ENCODE measurements around the gene GLS2.
"Not testable (repeated sequence)": the region's sequence is repeated elsewhere in the genome, so short reads cannot be mapped to it uniquely, and the experiment has no call there.

The GLS2 gene

DNA sequence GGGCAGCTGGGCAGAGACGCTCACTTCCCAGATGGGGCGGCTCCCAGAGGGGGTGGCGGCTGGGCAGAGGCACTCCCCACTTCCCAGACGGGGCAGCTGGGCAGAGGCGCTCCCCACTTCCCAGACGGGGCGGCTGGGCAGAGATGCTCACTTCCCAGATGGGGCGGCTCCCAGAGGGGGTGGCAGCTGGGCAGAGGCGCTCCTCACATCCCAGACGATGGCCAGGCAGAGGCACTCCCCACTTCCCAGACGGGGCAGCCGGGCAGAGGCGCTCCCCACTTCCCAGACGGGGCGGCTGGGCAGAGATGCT lies 6.1 kb upstream of the GLS2 start:
- in situ Hi-C loops (cut with HindIII; ENCODE audit: low sequenced_read_pairs) = not testable (repeated sequence)

DNA sequence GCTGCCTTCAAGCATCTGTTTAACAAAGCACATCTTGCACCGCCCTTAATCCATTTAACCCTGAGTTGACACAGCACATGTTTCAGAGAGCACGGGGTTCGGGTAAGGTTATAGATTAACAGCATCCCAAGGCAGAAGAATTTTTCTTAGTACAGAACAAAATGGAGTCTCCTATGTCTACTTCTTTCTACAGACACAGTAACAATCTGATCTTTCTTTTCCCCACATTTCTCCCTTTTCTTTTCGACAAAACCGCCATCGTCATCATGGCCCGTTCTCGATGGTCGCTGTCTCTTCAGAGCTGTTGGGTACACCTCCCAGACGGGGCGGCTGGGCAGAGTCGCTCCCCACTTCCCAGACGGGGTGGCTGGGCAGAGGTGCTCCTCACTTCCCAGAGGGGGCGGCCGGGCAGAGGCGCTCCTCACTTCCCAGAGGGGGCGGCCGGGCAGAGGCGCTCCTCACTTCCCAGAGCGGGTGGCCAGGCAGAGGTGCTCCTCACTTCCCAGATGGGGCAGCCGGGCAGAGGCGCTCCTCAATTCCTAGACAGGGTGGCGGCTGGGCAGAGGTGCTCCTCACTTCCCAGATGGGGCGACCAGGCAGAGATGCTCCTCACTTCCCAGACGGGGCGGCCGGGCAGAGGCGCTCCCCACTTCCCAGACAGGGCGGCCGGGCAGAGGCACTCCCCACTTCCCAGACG lies 5.6 kb upstream of the GLS2 start:
- in situ Hi-C loops (cut with HindIII; ENCODE audit: low sequenced_read_pairs) = not testable (repeated sequence)

DNA sequence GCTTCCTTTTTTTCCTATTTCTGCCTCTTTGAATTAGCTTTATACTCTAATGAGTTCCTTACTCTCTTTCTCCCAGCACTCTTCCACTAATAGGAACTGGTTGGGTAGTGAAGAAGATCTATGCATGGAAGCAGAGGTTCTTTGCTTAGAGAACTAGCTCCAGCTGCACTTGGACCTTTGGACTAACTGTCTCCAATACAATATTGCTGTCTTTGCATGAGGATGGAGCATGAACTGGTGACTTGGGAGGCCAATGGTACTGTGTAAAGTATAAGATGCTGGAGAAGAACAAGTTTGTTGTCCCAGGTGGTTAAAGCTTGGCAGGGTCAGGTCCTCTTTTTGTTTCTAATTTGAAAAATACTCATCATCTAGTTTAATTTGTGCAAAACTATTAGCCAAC lies 2.4 kb upstream of the GLS2 start:
- in situ Hi-C loops (cut with HindIII; ENCODE audit: low sequenced_read_pairs) = no loop called here

DNA sequence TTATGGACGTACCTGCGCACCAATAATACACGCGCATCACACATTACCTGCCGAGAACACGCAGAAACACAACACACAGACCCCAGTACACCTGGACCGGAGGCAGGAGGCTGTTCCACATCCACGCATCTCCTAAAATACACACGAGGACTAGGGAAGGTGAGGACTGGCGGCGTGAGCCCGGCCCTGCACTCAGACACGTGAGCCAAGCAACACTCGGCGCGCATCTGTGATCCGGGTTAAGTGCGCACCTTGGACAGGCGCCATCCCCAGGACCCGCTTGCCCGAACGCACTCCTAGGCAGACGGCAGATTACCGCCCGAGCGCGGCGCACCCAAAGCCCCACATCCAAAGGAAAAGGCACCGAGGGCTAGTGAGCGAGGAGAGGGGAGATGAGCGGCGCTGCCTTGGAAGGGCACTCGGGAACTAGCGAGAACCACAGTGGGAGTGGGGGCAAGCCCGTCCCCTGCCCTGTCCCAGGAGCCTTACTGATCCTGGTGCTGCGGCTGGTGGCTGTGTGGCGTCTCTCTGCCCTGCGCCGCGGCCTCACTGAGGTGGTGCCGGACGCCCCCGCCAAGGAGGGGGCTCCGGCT lies 417 bp downstream of the GLS2 start:
- in situ Hi-C loops (cut with HindIII; ENCODE audit: low sequenced_read_pairs) = no loop called here

DNA sequence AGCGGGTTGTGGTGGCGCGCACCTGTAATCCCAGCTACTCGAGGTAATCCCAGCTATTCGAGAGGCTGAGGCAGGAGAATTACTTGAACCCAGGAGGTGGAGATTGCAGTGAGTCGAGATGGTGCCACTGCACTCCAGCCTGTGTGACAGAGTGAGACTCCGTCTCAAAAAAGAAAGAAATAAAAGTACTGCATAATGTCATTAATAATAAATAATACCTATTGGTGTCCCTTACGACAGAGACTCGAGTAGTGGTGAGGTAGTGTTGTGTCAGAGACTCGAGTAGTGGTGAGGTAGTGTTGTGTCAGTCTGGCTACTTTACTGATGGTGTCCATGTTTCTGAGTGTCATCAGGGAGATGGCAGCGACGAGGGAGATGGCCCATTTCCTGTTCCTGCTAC lies 1.3 kb downstream of the GLS2 start:
- in situ Hi-C loops (cut with HindIII; ENCODE audit: low sequenced_read_pairs) = no loop called here

DNA sequence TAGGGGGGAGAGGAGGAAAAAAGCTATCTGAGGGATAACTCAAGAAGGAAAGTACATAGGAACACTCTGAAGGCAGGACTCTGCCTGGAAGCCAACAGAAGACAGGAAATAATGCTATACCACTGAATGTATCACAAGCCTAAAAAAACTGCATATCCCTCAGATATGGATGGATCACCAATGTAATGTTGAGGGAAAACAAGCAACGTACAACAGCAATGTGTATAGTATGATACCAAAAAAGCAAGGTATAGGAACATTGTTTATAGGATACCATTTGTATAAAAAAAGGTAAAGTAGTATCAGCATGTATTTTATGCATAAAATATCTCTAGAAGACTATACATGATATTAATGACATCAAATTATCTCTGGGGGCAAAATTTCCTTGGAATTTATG lies 3.4 kb downstream of the GLS2 start:
- in situ Hi-C loops (cut with HindIII; ENCODE audit: low sequenced_read_pairs) = no loop called here

DNA sequence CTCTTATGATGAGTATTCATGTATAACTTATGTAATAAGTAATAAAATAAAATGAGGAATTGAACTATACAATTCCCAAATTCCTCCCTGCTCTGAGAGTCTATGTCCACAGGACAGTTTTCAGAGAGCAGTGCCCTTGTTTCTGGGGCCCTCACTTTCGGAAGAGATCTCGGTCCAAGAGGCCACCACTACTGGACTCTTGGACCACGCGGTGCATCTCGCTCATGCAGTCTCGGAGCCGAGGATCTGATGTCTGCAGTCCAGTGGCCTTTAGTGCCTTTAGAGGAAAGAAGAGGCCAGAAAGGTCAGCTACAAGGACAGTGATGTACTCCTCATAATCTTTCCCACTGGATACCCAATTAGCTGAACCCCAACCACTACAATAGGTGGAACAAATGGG lies 8.3 kb downstream of the GLS2 start:
- in situ Hi-C loops (cut with HindIII; ENCODE audit: low sequenced_read_pairs) = no loop called here

DNA sequence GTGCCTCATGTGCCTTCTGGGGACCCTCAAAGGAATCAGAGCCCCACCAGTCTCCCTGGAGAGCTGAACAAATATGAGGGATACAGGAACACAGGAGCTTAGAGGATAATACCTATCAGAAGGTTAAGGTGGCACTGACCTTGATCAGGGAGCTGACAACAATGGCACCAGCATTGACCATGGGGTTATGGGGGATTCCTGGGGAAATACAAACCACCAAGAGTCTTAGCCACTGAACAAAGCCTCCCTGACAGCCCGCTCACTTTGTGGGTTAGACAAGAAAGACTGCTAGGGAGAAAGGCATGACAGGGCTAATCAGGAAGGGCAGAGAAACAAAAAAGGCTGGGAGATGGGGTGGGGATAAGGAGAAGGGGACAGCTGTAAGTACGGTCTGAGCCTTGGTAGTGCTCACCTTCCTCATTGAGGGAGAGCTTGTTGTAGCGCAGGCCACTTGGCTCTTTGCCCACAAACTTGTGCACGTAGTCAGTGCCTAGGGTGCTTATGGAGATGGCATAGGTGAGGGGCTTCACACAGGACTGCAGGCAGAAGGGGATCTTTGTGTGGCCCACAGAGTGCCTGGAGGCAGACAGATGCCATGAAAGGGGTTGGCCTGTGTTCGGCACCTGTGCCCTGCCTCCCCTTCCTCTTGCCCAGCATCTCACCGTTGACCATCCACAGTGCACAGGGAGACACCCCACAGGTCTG lies 10.3 kb downstream of the GLS2 start:
- in situ Hi-C loops (cut with HindIII; ENCODE audit: low sequenced_read_pairs) = no loop called here

DNA sequence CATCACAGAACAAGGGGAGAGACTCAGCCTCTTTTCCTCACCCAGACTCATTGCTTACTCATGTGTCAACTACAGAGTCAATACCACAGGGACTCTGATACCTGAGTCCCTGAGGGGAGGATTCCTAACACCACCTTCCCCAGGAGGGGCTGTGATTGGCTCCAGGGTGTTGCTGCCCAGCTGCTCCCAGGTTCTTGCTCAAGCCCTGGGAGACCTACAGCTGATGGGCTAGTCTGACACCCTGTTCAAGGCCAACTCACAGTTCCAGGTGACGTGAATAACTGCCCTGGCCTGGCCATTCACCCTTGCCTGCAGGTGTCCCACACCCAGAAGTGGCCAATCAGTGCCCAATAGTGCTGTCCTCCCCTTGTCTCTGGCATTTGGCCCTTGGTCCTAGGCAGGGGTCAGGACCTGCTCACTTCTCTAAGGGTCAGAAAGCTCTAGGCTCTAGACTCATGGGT lies 11.0 kb downstream of the GLS2 start:
- in situ Hi-C loops (cut with HindIII; ENCODE audit: low sequenced_read_pairs) = no loop called here

DNA sequence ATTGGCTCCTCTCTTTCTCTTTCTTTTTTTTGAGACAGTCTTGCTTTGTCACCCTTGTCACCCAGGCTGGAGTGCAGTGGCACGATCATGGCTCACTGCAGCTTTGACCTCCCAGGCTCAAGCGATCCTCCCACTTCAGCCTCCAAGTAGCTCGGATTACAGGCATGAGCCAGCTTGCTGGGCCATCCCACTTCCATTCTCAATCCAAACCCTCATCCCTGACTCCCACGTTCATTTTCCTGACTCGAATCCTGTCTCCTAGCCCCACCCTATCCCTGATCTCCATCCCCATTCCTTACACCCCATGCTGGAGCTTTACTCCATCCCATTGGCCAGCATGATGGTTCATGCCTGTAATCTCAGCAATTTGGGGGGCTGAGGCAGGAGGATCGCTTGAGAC lies 11.8 kb downstream of the GLS2 start:
- in situ Hi-C loops (cut with HindIII; ENCODE audit: low sequenced_read_pairs) = no loop called here

DNA sequence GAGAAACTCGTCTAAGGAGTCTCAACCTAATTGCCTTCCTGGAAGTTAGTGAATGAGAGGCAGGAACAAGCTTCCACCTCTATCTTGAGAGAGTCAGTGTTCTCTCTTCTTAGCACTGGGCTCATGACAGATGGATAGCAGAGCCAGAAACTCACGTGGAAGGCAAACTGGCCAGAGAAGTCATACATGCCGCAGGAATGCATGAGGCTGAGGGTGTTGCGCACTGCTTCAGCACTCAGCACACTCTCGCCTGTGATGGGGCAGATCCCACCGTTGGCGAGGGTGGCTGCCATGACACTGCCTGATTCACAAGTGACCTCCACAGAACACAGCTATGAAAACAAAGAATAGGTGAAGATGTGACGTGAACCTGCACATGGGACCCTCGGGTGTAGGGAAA lies 13.6 kb downstream of the GLS2 start:
- in situ Hi-C loops (cut with HindIII; ENCODE audit: low sequenced_read_pairs) = loop anchor here (25.0 kb wide), 1 partner anchor 287 kb away; the partner anchor contains the start of gene SMARCC2

DNA sequence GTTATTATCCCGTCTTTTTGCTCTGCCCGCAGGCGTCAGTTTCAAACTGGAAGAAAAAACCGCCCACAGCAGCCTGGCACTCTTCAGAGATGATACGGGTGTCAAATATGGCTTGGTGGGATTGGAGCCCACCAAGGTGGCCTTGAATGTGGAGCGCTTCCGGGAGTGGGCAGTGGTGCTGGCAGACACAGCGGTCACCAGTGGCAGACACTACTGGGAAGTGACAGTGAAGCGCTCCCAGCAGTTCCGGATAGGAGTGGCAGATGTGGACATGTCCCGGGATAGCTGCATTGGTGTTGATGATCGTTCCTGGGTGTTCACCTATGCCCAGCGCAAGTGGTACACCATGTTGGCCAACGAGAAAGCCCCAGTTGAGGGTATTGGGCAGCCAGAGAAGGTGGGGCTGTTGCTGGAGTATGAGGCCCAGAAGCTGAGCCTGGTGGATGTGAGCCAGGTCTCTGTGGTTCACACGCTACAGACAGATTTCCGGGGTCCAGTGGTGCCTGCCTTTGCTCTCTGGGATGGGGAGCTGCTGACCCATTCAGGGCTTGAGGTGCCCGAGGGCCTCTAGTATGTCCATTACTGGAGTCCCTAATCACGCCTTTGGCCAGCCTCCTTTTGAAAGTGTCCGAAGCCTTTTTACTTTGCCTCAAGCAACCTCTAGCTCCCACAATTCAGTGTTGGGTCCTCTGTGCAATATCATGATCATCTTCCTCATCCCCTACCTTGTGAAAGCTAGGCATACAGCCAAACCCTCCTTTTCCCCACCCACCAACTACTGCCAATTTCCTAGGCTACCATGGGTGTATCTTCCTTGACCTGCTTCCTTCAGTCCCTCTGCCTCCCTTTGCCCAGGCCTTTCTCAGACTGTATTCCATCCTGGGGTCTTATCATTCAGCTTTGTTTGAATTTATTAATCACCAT lies 18.7 kb downstream of the GLS2 start:
- in situ Hi-C loops (cut with HindIII; ENCODE audit: low sequenced_read_pairs) = loop anchor here (25.0 kb wide), 1 partner anchor 282 kb away; the partner anchor contains the start of gene SMARCC2

DNA sequence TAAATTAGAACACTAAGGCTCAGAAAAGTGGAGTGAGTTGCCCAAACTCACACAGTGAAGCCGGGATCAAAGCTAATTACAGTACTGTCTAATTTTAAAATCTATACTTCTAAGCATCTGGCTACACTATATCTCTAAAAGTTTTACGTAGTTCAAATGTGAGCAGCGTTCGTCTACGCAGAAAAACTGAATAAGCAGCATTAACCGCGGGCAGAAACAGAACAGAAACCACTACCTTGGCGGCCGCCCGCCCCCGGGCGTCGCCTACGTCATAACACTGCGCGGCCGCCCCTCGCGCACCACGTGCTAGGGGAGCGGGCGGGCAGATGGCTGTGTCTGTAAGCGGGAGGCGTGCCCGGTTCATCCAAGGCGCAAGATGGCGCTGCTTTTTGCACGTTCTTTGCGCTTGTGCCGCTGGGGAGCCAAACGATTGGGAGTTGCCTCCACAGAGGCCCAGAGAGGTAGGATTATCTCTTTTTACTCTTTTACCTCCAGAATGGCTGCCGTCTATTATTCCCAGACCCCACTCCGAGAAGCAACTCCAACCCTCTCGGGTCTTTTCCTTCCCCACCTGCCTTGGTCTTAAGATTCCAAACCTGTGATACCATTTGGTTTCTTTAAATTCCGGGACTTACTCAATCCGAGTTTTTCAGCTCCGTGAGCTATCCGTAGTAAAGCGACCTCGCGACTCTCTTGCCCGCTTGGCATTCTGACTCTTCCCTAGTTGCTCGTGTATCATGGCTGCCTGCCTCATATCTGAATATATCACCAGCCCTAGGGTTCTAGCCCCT lies 19.6 kb downstream of the GLS2 start, which contains the start of gene SPRYD4:
TSS of gene SPRYD4 (plus strand) at position 363 of the 791 bp plus-strand sequence. CDS start at position 377, 14 bp downstream.
- in situ Hi-C loops (cut with HindIII; ENCODE audit: low sequenced_read_pairs) = loop anchor here (25.0 kb wide), 1 partner anchor 281 kb away; the partner anchor contains the start of gene SMARCC2

DNA sequence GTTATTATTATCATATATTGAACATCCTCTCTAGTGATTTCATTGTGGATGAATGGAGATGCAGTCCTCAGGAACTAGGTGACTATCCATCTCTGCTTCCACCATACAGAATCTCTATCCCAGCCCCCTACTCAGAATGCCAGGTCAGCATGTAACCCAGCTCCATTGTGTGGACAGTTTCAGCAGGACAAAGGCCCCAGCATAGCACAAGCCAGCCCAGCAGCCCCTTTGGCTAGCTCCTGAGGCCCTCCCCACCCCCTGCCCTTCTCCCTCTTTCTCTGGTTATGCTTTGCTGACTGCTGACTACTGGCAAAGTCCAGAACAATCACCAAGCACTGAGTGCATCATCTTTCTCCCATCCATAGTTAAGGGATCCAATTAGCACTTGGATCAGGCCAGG lies 25.4 kb downstream of the GLS2 start:
- in situ Hi-C loops (cut with HindIII; ENCODE audit: low sequenced_read_pairs) = loop anchor here (25.0 kb wide), 1 partner anchor 275 kb away; the partner anchor contains the start of gene SMARCC2

DNA sequence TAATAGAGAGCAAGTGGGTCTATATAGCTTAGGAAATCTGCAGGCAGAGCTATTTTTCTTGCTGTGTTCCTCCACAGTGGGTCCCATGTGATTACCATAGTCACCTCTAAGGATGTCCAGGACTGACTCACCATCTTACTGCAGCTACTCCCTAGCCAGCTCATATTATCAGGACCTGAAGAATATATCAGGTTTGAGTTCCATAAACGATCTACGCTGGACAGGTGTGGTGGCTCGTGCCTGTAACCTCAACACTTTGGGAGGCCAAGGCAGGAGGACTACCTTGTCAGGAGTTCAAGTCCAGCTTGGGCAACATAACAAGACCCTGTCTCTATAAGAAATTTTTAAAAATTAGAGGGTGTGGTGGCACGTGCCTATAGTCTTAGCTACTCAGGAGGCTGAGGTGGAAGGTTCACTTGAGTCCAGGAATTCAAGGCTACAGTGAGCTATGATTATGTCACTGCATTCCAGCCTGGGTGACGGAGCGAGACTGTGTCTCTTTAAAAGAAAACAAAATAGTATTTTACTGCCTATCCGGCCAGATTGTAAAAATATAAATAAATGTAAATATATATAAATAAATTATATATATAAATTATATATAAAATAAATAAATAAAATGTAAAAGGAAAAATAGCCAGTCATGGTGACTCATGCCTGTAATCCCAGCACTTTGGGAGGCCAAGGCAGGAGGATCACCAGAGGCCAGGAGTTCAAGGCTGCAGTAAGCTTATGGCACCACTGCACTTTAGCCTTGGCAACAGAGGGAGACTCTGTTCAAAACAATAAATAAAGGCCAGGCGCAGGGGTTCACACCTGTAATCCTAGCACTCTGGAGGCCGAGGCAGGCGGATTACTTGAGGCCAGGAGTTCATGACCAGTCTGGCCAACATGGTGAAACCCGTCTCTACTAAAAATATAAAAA lies 26.5 kb downstream of the GLS2 start:
- in situ Hi-C loops (cut with HindIII; ENCODE audit: low sequenced_read_pairs) = loop anchor here (25.0 kb wide), 1 partner anchor 274 kb away; the partner anchor contains the start of gene SMARCC2

DNA sequence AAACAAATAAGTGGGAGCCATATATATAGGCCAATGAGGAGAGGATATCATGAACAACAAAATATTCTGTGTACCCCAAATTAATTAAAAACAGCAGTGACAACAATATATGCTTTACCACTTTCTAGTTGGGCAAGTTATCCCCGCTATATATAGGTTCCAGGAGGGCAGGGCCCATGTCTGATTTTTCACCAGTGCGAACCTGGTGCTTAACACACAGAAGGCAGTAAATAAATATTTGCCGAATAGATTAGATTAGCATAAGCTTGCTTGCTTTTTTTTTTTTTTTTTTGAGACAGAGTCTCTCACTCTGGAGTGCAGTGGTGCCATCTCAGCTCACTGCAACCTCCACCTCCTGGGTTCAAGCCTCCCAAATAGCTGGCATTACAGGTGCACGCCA lies 30.1 kb downstream of the GLS2 start:
- in situ Hi-C loops (cut with HindIII; ENCODE audit: low sequenced_read_pairs) = loop anchor here (25.0 kb wide), 1 partner anchor 271 kb away; the partner anchor contains the start of gene SMARCC2

DNA sequence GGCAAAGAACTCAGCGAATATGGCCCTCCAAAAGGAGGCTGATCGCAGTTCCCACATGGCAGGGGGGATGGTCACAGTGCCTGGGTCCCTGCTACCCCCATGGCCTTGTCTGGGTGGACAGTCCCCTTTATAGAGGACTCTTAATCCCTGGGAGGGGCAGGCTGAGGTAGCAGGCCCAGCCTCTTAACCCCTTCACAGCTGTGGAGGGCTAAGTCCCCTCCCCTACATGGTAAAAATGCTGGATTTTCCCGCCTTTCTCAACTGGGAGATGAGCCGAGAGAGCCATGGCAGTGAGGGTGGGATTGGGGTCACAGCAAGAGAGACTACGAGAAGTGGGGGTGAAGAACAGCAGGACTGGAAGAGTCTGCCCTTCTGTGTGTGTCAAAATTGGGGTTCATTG lies 33.4 kb downstream of the GLS2 start, which contains the start of gene MIP:
TSS of gene MIP (minus strand) at position 101 of the 400 bp plus-strand sequence. CDS start at position 57, 44 bp downstream.
- in situ Hi-C loops (cut with HindIII; ENCODE audit: low sequenced_read_pairs) = loop anchor here (25.0 kb wide), 1 partner anchor 267 kb away; the partner anchor contains the start of gene SMARCC2

DNA sequence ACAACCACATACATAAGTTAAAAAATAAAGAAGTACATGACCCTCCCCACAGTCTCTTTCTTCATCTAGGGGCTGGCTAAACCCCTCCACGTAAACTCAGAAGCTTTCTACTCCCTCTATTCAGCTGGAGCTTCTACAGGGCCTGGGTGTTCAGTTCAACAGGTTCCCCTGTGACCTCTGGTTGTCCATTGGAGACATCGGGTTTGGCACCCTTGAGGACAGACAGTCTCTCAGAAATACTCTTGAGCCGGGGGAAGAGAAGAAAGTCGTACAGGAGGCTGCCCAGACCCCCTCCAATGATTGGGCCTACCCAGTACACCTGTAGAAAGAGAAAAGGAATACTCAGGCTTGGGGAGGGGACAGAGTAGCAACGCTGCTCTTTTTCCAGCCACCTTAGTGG lies 36.8 kb downstream of the GLS2 start:
- in situ Hi-C loops (cut with HindIII; ENCODE audit: low sequenced_read_pairs) = loop anchor here (25.0 kb wide), 1 partner anchor 264 kb away; the partner anchor contains the start of gene SMARCC2
